Neural progenitor cell (in vitro differentiated cells): Measurements from ENCODE around the gene TJP1. TPM values are rescaled to one million over a fixed set of nuclear protein-coding genes. Genes with fewer than 3 reads are reported as not detected.

ENCODE experiments used
- DNase-seq: peaks from one replicate; pipeline ENCODE4 v3.0.0-alpha.2; 2016; ENCODE audit warnings: low spot score
- H2AFZ ChIP-seq: fragments of 200-600 bp; sonication (generic); replicated peaks from 2 replicates; pipeline ENCODE4 v1.6.1; 2016; ENCODE audit warnings: antibody characterized with exemption
- H3F3A ChIP-seq: fragments of 200-600 bp; sonication (generic); 2 replicates; pipeline ENCODE4 v1.6.1; 2016; ENCODE audit warnings: antibody characterized with exemption, low read depth
- H3K27ac ChIP-seq: fragments of 200-600 bp; sonication (generic); 2 replicates; pipeline ENCODE4 v1.5.1; 2016; ENCODE audit warnings: mild to moderate bottlenecking
- H3K27me3 ChIP-seq: fragments of 200-600 bp; sonication (generic); 2 replicates; pipeline ENCODE4 v1.6.1; 2016; ENCODE audit warnings: mild to moderate bottlenecking, moderate library complexity
- H3K36me3 ChIP-seq: fragments of 200-600 bp; sonication (generic); 2 replicates; pipeline ENCODE4 v1.5.1; 2016
- H3K4me1 ChIP-seq: fragments of 200-600 bp; sonication (generic); 2 replicates; pipeline ENCODE4 v1.6.1; 2016; ENCODE audit warnings: mixed run types
- H3K4me2 ChIP-seq: fragments of 200-600 bp; sonication (generic); 2 replicates; pipeline ENCODE4 v1.6.1; 2016
- H3K4me3 ChIP-seq: fragments of 200-600 bp; sonication (generic); 2 replicates; pipeline ENCODE4 v1.5.1; 2016
- H3K79me2 ChIP-seq: fragments of 200-600 bp; sonication (generic); 2 replicates; pipeline ENCODE4 v1.6.1; 2016; ENCODE audit warnings: low read depth
- H3K9ac ChIP-seq: fragments of 200-600 bp; sonication (generic); 2 replicates; pipeline ENCODE4 v1.6.1; 2016
- H3K9me3 ChIP-seq: fragments of 200-600 bp; sonication (generic); 2 replicates; pipeline ENCODE4 v1.5.1; 2016; ENCODE audit warnings: low read depth
- H4K20me1 ChIP-seq: fragments of 200-600 bp; sonication (generic); 2 replicates; pipeline ENCODE4 v1.6.1; 2016; ENCODE audit warnings: low read depth
- H3K27ac Mint-ChIP-seq: 3 replicates; pipeline ENCODE4 v1.8.0; 2021; ENCODE audit warnings: mixed read lengths
- H3K27me3 Mint-ChIP-seq: 2 replicates; pipeline ENCODE4 v1.8.0; 2022; ENCODE audit warnings: low read depth, mild to moderate bottlenecking, inconsistent platforms, moderate library complexity, mixed read lengths; ENCODE audit not compliant: insufficient read depth
- H3K36me3 Mint-ChIP-seq: 3 replicates; pipeline ENCODE4 v1.8.0; 2021; ENCODE audit warnings: mixed read lengths
- H3K4me1 Mint-ChIP-seq: 3 replicates; pipeline ENCODE4 v1.8.0; 2021; ENCODE audit warnings: mixed read lengths
- H3K4me3 Mint-ChIP-seq: 3 replicates; pipeline ENCODE4 v1.8.0; 2021; ENCODE audit warnings: mild to moderate bottlenecking, moderate library complexity, mixed read lengths
- H3K9me3 Mint-ChIP-seq: 3 replicates; pipeline ENCODE4 v1.8.0; 2020; ENCODE audit warnings: mixed read lengths
- EZH2 ChIP-seq: fragments of 200-600 bp; sonication (generic); IDR thresholded peaks from 2 replicates; pipeline ENCODE4 v1.6.1; 2017; ENCODE audit warnings: antibody characterized with exemption, mild to moderate bottlenecking, moderate library complexity
- EZH2phosphoT487 ChIP-seq: fragments of 200-600 bp; sonication (generic); IDR thresholded peaks from 2 replicates; pipeline ENCODE4 v1.6.1; 2017; ENCODE audit warnings: antibody characterized with exemption
- total RNA-seq: library from RNA; depleted of rRNA; stranded (reverse); fragments of >200 nt; gene quantifications from 2 replicates; pipeline ENCODE4 v1.2.3, GENCODE V29; 2015; ENCODE audit warnings: low replicate concordance
- TF ChIP-seq, protein P1 (sequence below): fragments of 200-600 bp; sonication (generic); IDR thresholded peaks from 2 replicates; pipeline ENCODE4 v1.5.1; 2017; ENCODE audit warnings: antibody characterized with exemption, mild to moderate bottlenecking

Gene TJP1
- total RNA-seq, 1 donor from 2014 or later = 126 TPM

DNA sequence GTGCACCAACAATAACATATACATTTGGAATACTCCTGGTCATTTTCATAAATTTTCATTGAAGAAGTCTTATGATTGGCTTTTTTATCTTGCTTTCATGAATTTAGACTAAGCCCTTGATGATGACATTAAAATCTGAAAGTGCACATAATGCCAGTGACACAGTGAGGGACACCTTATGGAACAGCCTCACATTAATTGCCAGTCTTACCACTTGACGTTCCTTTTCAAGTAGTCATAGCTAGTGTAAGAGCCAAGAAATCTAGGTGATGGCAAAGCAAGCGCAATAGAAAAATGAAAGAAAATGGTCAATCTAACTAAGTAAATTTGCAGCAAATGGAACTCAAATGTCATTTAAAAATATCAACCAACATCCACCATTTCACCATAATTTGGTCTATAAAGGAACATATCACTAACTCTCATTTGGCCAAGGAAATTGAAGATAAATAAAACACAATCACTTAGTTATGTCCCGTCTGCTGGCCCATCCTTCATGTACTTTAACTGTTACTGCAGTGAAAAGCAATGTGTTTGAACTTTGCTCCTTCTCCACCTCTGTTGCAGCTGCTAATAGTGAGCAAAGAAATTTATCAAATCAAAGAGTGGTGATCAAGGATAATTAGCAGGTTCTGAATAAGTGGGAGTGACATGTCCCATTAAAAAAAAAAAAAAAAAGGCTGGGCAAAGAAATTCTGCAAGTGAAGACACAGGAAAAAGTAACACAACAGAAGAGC is 110.0 kb downstream of the TJP1 start:
- Mint-ChIP-seq H3K4me1 (no peaks in the 10 kb centered on the region), H3K27me3 (peaks cover 4% of the 10 kb centered on the region), H3K9me3 (no peaks in the 10 kb centered on the region), H3K27ac (no peak overlapping the region), H3K4me3 (no peak overlapping the region), H3K36me3 (peaks cover 39% of the 10 kb centered on the region)
- H3K27ac ChIP-seq = no peak overlapping the region
- TF ChIP-seq, protein P1, sequence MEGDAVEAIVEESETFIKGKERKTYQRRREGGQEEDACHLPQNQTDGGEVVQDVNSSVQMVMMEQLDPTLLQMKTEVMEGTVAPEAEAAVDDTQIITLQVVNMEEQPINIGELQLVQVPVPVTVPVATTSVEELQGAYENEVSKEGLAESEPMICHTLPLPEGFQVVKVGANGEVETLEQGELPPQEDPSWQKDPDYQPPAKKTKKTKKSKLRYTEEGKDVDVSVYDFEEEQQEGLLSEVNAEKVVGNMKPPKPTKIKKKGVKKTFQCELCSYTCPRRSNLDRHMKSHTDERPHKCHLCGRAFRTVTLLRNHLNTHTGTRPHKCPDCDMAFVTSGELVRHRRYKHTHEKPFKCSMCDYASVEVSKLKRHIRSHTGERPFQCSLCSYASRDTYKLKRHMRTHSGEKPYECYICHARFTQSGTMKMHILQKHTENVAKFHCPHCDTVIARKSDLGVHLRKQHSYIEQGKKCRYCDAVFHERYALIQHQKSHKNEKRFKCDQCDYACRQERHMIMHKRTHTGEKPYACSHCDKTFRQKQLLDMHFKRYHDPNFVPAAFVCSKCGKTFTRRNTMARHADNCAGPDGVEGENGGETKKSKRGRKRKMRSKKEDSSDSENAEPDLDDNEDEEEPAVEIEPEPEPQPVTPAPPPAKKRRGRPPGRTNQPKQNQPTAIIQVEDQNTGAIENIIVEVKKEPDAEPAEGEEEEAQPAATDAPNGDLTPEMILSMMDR = no peak
- no peak for TF ChIP-seq EZH2phosphoT487
- no peak for TF ChIP-seq EZH2
- no peak overlapping the region for H2AFZ ChIP-seq
- H3K36me3 ChIP-seq = peaks cover 16% of the 10 kb centered on the region
- no peak for DNase-seq
- no peaks in the 10 kb centered on the region for H4K20me1 ChIP-seq
- H3K4me2 ChIP-seq = no peak overlapping the region
- H3K4me3 ChIP-seq = no peak overlapping the region
- H3K9me3 ChIP-seq = no peaks in the 10 kb centered on the region
- no peaks in the 10 kb centered on the region for H3F3A ChIP-seq
- no peaks in the 10 kb centered on the region for H3K4me1 ChIP-seq
- no peak overlapping the region for H3K9ac ChIP-seq
- no peaks in the 10 kb centered on the region for H3K27me3 ChIP-seq
- H3K79me2 ChIP-seq = no peaks in the 10 kb centered on the region

DNA sequence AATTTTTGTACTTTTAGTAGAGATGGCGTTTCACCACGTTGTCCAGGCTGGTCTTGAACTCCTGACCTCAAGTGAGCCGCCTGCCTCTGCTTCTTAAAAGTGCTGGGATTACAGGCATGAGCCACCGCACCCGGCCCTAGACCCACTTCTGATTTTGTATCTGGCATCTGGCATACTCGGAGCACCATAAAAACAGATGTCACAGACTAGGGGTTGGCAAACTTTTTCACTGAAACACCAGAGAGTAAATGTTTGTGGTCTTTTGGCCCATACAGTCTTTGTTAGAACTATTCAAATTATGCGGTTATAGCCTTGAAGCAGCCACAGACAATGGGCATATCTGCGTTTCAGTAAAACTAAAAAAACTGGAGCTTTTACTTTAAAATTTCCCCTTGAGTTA is 110.7 kb downstream of the TJP1 start:
- Histone ChIP-seq H3K9ac (no peak overlapping the region), H3K4me2 (no peak overlapping the region), H3K4me3 (no peak overlapping the region), H2AFZ (no peak overlapping the region), H4K20me1 (no peaks in the 10 kb centered on the region), H3K79me2 (no peaks in the 10 kb centered on the region), H3K9me3 (no peaks in the 10 kb centered on the region), H3K36me3 (peaks cover 12% of the 10 kb centered on the region), H3K27me3 (no peaks in the 10 kb centered on the region), H3F3A (no peaks in the 10 kb centered on the region), H3K4me1 (no peaks in the 10 kb centered on the region), H3K27ac (no peak overlapping the region)
- TF ChIP-seq EZH2 = no peak
- TF ChIP-seq EZH2phosphoT487 = no peak
- TF ChIP-seq, protein P1 = no peak
- no peaks in the 10 kb centered on the region for H3K9me3 Mint-ChIP-seq
- H3K4me1 Mint-ChIP-seq = no peaks in the 10 kb centered on the region
- peaks cover 4% of the 10 kb centered on the region for H3K27me3 Mint-ChIP-seq
- H3K4me3 Mint-ChIP-seq = no peak overlapping the region
- peaks cover 42% of the 10 kb centered on the region for H3K36me3 Mint-ChIP-seq
- no peak overlapping the region for H3K27ac Mint-ChIP-seq
- DNase-seq = no peak

DNA sequence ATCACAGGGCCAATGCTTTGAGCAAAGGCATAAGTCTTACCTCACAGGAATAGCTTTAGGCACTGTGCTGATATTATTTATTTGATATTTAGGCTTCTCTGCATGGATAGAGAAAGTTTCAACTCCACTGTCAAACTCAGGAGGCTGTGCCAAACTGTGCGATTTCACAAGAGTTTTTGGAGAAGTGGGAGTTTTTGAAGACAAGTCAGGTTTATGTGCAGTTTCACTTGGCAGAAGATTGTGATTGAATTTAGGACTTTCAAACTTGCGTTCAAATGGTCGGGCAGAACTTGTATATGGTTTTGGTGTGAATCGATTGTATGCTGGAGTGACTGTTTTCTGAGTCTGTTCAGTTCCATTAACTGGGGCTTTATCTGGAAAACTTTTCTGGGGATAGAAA is 113.7 kb downstream of the TJP1 start:
- H3K27me3 Mint-ChIP-seq = no peaks in the 10 kb centered on the region
- no peak overlapping the region for H3K9ac ChIP-seq
- no peaks in the 10 kb centered on the region for H3F3A ChIP-seq
- no peak overlapping the region for H3K27ac ChIP-seq
- no peaks in the 10 kb centered on the region for H3K79me2 ChIP-seq
- no peaks in the 10 kb centered on the region for H3K9me3 Mint-ChIP-seq
- TF ChIP-seq, protein P1 = no peak
- TF ChIP-seq EZH2phosphoT487 (no peak), EZH2 (no peak)
- peaks cover 35% of the 10 kb centered on the region for H3K36me3 Mint-ChIP-seq
- no peaks in the 10 kb centered on the region for H4K20me1 ChIP-seq
- DNase-seq = no peak
- H3K9me3 ChIP-seq = no peaks in the 10 kb centered on the region
- H3K27me3 ChIP-seq = no peaks in the 10 kb centered on the region
- no peak overlapping the region for H3K4me2 ChIP-seq
- H3K4me1 Mint-ChIP-seq = no peaks in the 10 kb centered on the region
- H3K4me3 ChIP-seq = no peak overlapping the region
- H2AFZ ChIP-seq = no peak overlapping the region
- H3K36me3 ChIP-seq = peaks cover 12% of the 10 kb centered on the region
- H3K4me3 Mint-ChIP-seq = no peak overlapping the region
- H3K4me1 ChIP-seq = no peaks in the 10 kb centered on the region
- no peak overlapping the region for H3K27ac Mint-ChIP-seq
